ENCODE data around the gene CSE1L.

DNA sequence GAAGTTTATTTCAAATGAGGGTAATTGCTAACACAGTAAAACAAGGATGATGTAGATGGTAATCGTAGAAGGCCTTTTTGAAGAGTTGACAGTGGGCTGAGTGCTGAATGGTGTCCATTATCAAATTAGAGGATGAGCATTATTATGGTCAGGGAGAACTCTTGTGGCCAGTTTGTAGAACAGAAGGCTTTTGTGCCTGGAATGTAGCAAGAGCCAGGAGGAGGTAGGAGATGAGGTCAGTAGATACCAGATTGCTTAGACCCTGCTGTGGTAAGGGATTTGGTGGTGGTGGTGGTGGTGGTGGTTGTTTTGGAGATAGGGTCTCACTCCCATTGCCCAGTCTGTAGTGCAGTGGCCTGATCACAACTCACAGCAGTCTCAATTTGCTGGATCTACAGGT lies 6.2 kb downstream of the CSE1L start:
- TF ChIP-seq CTCF (IDR thresholded peaks at IDR 0.05) = no peak
- no peak for TF ChIP-seq POLR2A (IDR thresholded peaks at IDR 0.05)

Measured in testis (tissue), 2 donors.